Activated CD8-positive, alpha-beta T cell treated with anti-CD3 and anti-CD28 coated beads for 36 hours (primary cell): ENCODE results near the gene SHPK. TPM values are rescaled to one million over a fixed set of nuclear protein-coding genes. Genes with fewer than 3 reads are reported as not detected.

Source experiments
- ATAC-seq: fragments of 200-7000 bp; cut with Tn5 transposase; one replicate; pipeline ENCODE4 v1.10.0; 2021; ENCODE audit warnings: mild to moderate bottlenecking, moderate library complexity
- CTCF ChIA-PET: fragments of 350-600 bp; sonication (Branson Sonifier 250); formaldehyde crosslinking; loops from one replicate; lab custom pipeline; 2021; ENCODE audit warnings: antibody characterized with exemption; lab: Charles Lee
- POLR2A ChIA-PET: fragments of 350-600 bp; sonication (Branson Sonifier 250); formaldehyde crosslinking; loops from one replicate; lab custom pipeline; 2021; ENCODE audit warnings: antibody characterized with exemption; lab: Charles Lee
- DNase-seq: peaks from one replicate; pipeline ENCODE4 v3.0.0-alpha.2; 2020
- H3K27ac Mint-ChIP-seq: one replicate; pipeline ENCODE4 v1.8.0; 2021; ENCODE audit warnings: mild to moderate bottlenecking, mixed read lengths
- H3K27me3 Mint-ChIP-seq: one replicate; pipeline ENCODE4 v1.8.0; 2021; ENCODE audit warnings: mixed read lengths
- H3K36me3 Mint-ChIP-seq: one replicate; pipeline ENCODE4 v1.8.0; 2021; ENCODE audit warnings: low read depth, mixed read lengths
- H3K4me1 Mint-ChIP-seq: one replicate; pipeline ENCODE4 v1.8.0; 2021; ENCODE audit warnings: low read depth, mixed read lengths
- H3K4me3 Mint-ChIP-seq: one replicate; pipeline ENCODE4 v1.8.0; 2021; ENCODE audit warnings: mild to moderate bottlenecking, moderate library complexity, mixed read lengths
- H3K9me3 Mint-ChIP-seq: one replicate; pipeline ENCODE4 v1.8.0; 2021; ENCODE audit warnings: mixed read lengths
- CTCF ChIP-seq: fragments of 200-600 bp; IDR thresholded peaks from one replicate; pipeline ENCODE4 v1.8.0; 2022; ENCODE audit warnings: antibody characterized with exemption, mild to moderate bottlenecking
- intact Hi-C: fragments of 100-400 bp; cut with micrococcal nuclease; formaldehyde crosslinking; loops from one replicate; pipeline ENCODE4 v1.10.0; 2022
- total RNA-seq, 2 experiments: library from RNA; stranded (reverse); gene quantifications; one replicate each; pipeline ENCODE4 v1.2.3, GENCODE V29; 2021

SHPK gene
- total RNA-seq, 2 experiments from 2014 or later, result 10.0 TPM

- POLR2A ChIA-PET, result no interaction called here
- no peak for TF ChIP-seq CTCF
- no peak overlapping the region for H3K27ac Mint-ChIP-seq
- no peaks in the 10 kb centered on the region for H3K9me3 Mint-ChIP-seq
- H3K4me3 Mint-ChIP-seq, result no peak overlapping the region
- no peaks in the 10 kb centered on the region for H3K4me1 Mint-ChIP-seq
- CTCF ChIA-PET, result interaction anchor here (0.7 kb wide), 1 partner anchor 21 kb away, joined by 3 read pairs; no protein-coding TSS in a partner anchor
- intact Hi-C loops, result loop anchor here (10.0 kb wide), 1 partner anchor 58 kb away; no protein-coding TSS in a partner anchor
- no peaks in the 10 kb centered on the region for H3K27me3 Mint-ChIP-seq
- no peak for DNase-seq
- peaks cover 29% of the 10 kb centered on the region for H3K36me3 Mint-ChIP-seq
- ATAC-seq, result no peak
Measured at GRCh38 chr17:3626831-3627768, 8.9 kb downstream of the SHPK start.

GRCh38 chr17:3622977-3623594 is 13.0 kb downstream of the SHPK start:
- H3K36me3 Mint-ChIP-seq, result peaks cover 38% of the 10 kb centered on the region
- ATAC-seq (no peak), DNase-seq (no peak)
- no peak overlapping the region for H3K27ac Mint-ChIP-seq
- no peaks in the 10 kb centered on the region for H3K27me3 Mint-ChIP-seq
- no peaks in the 10 kb centered on the region for H3K9me3 Mint-ChIP-seq
- H3K4me1 Mint-ChIP-seq, result no peaks in the 10 kb centered on the region
- intact Hi-C loops, result loop anchor here (10.0 kb wide), 1 partner anchor 62 kb away; no protein-coding TSS in a partner anchor
- POLR2A ChIA-PET, result interaction anchor here (0.9 kb wide), 1 partner anchor 9 kb away, joined by 3 read pairs; no protein-coding TSS in a partner anchor
- TF ChIP-seq CTCF, result no peak
- H3K4me3 Mint-ChIP-seq, result no peak overlapping the region
- CTCF ChIA-PET, result interaction anchor here (3.8 kb wide), 1 partner anchor 20 kb away, joined by 14 read pairs; no protein-coding TSS in a partner anchor

DNA sequence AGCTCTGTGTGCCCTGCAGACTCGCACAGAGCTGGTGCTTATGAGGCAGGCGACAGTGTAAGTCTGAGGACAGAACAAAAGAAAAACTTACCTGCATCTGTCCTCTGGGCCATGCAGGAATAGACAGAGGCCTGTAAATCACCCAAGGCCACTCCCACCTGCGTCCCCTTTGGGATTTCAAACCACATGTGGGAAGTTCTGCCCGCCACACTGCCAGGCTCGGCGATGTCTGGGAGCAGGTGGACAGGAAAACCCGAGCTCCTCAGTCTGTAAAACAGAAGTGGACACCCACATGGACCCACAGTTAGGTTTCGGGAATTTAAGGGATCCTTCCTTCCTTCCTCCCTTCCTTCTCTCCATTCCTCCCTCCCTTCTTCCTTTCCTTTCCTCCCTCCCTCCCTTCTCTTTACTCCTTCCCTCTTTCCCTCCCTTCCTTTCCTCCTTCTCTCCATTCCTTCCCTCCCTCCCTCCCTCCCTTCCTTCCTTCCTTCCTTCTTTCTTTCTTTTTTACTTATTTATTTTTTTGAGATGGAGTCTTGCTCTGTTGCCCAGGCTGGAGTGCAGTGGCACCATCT is 14.8 kb downstream of the SHPK start:
- no peaks in the 10 kb centered on the region for H3K27me3 Mint-ChIP-seq
- H3K9me3 Mint-ChIP-seq, result peaks cover 7% of the 10 kb centered on the region
- H3K4me3 Mint-ChIP-seq, result no peak overlapping the region
- POLR2A ChIA-PET, result no interaction called here
- TF ChIP-seq CTCF, result no peak
- H3K36me3 Mint-ChIP-seq, result peaks cover 43% of the 10 kb centered on the region
- ATAC-seq, result no peak
- CTCF ChIA-PET, result interaction anchor here (3.8 kb wide), 1 partner anchor 18 kb away, joined by 14 read pairs; no protein-coding TSS in a partner anchor
- DNase-seq, result no peak
- no peak overlapping the region for H3K27ac Mint-ChIP-seq
- intact Hi-C loops, result loop anchor here (10.0 kb wide), 1 partner anchor 64 kb away; no protein-coding TSS in a partner anchor
- no peaks in the 10 kb centered on the region for H3K4me1 Mint-ChIP-seq

DNA sequence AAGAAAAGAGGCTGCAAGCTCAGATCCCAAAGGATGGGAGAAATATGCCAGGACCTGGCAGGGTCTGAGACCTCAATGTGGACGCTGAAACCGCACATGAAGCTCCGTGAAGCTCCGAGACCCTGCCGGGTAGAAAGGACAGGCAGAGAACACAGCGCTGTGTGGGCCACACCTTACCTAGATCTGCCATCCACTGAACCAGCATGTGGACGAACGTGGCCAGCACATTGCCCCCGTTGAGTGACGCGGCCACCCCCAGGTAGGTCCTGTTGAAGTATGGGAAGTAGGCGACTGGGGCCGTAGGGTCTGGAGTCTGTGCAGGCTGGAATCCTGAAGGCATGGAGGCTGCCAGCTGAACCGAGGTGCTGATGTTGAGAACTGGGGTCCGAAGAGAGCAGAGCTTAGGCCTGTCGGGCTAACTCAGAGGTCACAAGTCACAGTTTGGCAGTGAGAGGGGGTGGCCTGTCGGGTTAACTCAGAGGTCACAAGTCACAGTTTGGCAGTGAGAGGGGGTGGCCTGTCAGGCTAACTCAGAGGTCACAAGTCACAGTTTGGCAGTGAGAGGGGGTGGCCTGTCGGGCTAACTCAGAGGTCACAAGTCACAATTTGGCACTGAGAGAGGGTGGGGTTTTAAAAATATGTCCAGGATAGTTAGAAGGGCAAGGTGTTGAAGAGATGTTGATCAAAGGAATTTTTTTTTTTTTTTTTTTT is 20.7 kb downstream of the SHPK start:
- Mint-ChIP-seq H3K27ac (no peak overlapping the region), H3K4me3 (no peak overlapping the region), H3K36me3 (peaks cover 41% of the 10 kb centered on the region), H3K9me3 (peaks cover 7% of the 10 kb centered on the region), H3K27me3 (no peaks in the 10 kb centered on the region), H3K4me1 (no peaks in the 10 kb centered on the region)
- POLR2A ChIA-PET, result no interaction called here
- ATAC-seq (no peak), DNase-seq (no peak)
- intact Hi-C loops, result no loop called here
- TF ChIP-seq CTCF, result no peak
- CTCF ChIA-PET, result interaction anchor here (1.0 kb wide), 1 partner anchor 13 kb away, joined by 3 read pairs; no protein-coding TSS in a partner anchor
